ENCODE measurements around the gene C2CD2.

GRCh38 chr21:41906770-41907169 is 47.0 kb downstream of the C2CD2 start:
- TF ChIP-seq, protein P1, sequence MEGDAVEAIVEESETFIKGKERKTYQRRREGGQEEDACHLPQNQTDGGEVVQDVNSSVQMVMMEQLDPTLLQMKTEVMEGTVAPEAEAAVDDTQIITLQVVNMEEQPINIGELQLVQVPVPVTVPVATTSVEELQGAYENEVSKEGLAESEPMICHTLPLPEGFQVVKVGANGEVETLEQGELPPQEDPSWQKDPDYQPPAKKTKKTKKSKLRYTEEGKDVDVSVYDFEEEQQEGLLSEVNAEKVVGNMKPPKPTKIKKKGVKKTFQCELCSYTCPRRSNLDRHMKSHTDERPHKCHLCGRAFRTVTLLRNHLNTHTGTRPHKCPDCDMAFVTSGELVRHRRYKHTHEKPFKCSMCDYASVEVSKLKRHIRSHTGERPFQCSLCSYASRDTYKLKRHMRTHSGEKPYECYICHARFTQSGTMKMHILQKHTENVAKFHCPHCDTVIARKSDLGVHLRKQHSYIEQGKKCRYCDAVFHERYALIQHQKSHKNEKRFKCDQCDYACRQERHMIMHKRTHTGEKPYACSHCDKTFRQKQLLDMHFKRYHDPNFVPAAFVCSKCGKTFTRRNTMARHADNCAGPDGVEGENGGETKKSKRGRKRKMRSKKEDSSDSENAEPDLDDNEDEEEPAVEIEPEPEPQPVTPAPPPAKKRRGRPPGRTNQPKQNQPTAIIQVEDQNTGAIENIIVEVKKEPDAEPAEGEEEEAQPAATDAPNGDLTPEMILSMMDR (conservative IDR thresholded peaks at IDR 0.05; ENCODE audit: low read length) = no peak
- TF ChIP-seq EZH2phosphoT487 (IDR thresholded peaks at IDR 0.05; ENCODE audit: borderline replicate concordance, low read depth, low read length) = no peak
